Measurements from ENCODE around the gene DRC7. TPM values are rescaled to one million over a fixed set of nuclear protein-coding genes. Genes with fewer than 3 reads are reported as not detected.

DRC7 gene
- total RNA-seq, 4 donors from 2014 or later = 0.33 TPM; not detected in 3

DNA sequence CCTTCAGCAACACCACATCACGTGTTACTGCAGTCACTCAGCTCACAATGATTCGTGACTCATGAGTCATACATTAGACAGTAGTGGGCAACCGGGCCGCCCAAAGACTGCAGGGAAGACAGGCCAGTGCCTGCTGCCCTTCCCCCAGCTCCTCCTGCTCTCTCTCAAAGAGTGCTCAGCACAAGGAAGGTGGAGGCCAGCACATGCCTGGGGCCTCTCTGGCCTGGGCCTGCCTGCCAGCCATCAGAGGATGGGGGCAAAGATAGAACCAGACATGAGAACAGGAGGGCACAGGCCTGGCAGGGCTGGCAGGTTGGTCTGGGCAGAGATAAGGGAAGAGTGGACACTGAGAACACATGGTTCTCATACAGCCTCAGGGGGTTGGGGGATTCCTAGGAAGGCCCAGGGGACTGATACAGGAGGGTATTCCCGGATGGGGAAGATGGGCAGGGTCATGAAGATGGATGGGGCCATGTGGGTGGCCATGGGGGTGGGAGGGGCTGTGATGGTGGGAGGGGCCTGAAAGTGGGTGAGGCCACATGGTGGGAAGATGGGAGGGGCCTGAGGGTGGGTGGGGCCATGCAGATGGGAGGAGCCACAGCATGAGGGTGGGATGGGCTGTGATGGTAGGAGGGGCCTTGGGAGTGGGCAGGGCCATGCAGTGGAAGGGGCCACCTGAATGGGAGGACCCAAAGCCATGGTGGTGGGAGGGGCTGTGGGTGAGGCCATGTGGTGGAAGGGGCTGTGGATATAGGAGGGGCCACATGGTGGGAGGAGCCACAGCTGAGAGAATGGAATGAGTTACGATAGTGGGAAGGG, 69.9 kb downstream of the DRC7 start:
- TF ChIP-seq, protein P1, sequence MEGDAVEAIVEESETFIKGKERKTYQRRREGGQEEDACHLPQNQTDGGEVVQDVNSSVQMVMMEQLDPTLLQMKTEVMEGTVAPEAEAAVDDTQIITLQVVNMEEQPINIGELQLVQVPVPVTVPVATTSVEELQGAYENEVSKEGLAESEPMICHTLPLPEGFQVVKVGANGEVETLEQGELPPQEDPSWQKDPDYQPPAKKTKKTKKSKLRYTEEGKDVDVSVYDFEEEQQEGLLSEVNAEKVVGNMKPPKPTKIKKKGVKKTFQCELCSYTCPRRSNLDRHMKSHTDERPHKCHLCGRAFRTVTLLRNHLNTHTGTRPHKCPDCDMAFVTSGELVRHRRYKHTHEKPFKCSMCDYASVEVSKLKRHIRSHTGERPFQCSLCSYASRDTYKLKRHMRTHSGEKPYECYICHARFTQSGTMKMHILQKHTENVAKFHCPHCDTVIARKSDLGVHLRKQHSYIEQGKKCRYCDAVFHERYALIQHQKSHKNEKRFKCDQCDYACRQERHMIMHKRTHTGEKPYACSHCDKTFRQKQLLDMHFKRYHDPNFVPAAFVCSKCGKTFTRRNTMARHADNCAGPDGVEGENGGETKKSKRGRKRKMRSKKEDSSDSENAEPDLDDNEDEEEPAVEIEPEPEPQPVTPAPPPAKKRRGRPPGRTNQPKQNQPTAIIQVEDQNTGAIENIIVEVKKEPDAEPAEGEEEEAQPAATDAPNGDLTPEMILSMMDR (IDR thresholded peaks at IDR 0.05; ENCODE audit: low read depth) = no peak

DNA sequence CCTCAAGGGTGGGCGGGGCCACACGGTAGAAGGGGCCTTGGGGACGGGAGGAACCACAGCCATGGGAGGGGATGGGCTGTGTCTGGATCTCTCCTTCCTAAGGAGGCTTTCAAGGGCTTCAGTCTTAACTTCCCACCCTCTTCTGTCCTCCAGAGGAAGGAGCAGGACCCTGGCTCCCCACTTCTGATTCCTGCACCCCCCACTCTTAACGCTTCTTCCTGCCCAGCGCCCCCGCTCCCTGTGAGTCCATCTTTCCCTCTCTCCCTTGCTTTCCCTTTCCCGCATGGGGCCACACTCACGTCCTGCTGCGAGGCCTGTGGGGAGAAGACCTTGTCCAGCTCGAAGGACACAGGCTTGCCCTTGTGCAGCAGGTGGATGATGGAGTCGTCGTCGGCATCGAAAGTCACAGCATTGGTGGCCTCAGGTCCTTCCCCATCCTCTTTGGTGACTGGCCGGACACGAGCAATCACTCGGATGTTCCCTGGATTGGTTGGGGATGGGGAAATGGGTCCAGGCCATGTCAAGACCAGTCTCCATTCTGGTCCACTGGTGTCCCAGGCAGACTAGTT, 70.6 kb downstream of the DRC7 start:
- TF ChIP-seq, protein P1 (IDR thresholded peaks at IDR 0.05; ENCODE audit: low read depth) = no peak

DNA sequence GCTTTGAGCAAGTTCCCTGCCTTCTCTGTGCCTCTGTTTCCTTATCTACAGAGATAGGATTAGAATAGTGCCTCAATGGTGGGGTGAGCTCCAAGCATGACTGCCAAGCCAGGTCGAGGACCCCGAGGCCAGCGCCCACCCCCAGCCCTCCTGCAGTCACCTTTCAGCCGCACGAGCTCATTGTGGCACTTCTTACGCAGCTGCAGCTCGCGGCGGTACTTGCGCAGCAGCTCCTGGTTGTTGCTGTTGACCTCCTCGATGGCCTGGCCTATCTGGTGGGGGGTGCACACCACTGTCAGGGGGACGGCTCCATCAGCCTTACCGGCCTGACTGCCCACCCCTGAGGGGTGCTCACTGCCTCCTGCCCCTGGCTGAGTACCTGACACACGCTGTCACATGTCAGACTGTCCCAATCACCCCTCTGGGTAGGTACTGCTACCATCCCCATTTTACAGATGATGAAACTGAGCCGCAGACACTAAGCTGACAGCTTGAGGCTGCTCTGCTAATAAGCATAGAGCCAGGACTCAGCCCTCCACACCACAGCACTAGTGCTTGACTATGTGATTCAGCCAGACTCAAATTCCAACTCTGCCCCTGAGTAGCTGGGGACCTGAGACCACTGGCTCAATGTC, 72.2 kb downstream of the DRC7 start:
- TF ChIP-seq, protein P1 (IDR thresholded peaks at IDR 0.05; ENCODE audit: low read depth) = no peak

DNA sequence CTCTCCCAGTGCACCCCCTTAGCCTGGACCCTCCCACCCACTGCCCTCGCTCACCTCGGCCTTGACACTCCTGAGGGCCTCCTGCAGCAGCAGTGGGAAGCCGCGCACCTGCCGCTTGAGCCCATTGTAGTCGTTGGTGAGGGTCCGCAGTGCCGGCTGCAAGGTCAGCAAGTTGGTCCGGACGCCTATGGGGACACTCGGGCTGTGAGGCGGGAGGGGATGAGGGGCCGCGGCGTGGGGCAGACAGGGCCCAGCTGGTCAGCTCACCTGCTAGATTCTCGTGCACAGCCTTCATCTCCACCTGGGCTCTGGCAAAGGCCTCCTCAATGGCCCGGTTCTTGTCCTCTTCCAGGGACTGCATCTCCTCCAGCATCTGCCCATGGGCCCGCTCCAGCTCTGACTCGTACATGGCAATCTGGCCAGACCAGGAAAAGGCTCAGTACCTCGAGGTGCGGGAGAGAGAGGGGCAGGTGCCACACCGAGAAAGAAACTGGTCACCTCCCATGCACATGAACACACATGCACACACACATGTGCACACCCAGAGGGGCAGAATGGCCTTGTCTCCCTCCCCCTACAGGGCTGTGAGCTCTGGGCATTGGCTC, 75.0 kb downstream of the DRC7 start:
- TF ChIP-seq, protein P1 (IDR thresholded peaks at IDR 0.05; ENCODE audit: low read depth) = no peak

DNA sequence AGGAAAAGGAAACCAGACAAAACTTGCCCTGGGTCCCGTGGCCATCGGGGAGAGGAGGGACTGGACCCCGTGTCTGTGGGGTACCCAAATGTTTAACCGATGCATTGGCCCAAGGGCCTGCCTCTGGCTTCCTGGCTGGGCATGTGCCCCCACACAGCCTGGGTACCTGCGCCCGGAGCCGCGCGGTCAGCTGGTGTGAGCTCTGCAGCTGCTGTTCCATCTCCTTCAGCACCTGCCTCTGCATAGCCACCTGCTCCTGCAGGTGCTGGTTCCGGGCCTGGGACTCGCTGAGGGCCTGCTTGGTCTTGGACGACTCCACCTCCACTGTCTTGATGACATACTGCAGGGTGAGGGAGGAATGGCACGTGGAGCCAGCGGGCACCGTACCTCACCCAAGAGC, 75.8 kb downstream of the DRC7 start:
- TF ChIP-seq, protein P1 (IDR thresholded peaks at IDR 0.05; ENCODE audit: low read depth) = no peak

DNA sequence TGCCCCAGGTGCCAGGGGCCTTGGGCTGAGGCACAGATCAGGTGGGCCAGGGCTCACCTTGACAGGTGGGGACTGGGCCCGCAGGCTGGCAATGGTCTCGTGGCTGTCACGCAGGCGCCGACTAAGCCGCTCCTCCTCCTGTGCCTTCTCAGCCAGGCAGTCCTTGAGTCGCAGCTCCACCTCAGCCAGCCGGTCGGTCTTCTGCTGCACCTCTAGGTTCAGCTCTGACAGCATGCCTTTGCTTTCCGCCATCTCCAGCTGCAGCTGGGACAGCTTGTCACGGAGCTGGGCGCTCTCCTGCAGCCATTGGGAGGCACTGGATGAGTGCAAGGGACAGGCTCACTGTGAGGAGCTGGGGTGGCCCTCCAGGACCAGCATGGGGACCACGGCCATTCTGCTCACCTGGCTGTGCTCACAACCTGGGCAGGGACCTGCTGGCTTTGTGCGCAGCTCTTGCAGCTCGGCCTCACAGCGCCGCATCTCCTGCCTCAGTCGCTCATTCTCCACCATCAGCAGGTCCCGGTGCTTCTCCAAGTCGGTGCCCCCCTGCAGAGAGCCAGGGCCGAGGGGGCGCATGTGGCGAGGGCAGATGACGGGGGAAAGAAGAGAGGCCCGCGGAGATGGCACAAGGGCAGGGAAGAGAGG, 76.7 kb downstream of the DRC7 start:
- TF ChIP-seq, protein P1 (IDR thresholded peaks at IDR 0.05; ENCODE audit: low read depth) = no peak
